NCI-H2029 treated with DMSO at 0.1 percent for 48 hours (cell line): ENCODE results near the gene NPVF.

Experiments
- DNase-seq: peaks from one replicate; lab custom pipeline; 2025; lab: John Stamatoyannopoulos, UW

NPVF gene, protein sequence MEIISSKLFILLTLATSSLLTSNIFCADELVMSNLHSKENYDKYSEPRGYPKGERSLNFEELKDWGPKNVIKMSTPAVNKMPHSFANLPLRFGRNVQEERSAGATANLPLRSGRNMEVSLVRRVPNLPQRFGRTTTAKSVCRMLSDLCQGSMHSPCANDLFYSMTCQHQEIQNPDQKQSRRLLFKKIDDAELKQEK

DNA sequence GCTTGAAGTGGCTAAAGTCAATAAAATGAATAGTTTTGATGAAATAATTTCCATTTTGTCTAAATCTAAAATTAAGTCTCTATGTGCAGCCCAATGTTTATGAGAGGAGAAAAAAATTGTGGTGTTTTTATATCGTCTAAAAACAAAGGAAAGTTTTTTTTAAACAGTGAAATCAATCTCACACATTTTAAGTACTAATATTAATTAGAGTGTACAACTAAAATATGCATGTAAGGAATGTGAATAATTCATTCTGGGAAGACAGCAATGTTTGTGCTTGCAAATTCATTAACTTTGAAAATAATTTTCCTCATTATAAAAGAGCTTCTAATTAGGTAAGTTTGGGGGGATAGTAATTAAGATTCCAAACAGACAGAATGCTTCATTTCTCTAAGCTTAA lies at the start of gene NPVF:
TSS of gene NPVF (minus strand) at position 101 of the 400 bp plus-strand sequence. CDS start at position 54, 47 bp downstream.
- no peak for DNase-seq

DNA sequence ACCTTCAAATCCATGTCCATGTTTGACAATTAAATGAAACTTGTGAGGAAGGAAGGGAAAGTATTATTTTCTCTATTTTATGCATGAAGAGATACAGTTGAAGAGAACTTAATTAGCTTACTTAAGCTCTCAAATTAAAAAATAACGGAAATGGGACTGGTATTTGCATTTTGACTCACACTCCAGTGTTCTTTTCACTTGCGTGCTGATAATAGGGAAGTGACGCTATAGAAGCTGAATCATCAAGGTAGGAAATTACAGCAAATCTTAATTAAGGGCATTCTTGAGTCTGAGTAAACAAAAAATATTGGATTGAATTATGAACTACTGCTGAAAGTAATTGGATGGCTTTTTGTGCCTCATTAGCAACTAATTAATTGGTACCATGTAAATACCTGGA lies 44.0 kb upstream of the NPVF start:
- DNase-seq = no peak

DNA sequence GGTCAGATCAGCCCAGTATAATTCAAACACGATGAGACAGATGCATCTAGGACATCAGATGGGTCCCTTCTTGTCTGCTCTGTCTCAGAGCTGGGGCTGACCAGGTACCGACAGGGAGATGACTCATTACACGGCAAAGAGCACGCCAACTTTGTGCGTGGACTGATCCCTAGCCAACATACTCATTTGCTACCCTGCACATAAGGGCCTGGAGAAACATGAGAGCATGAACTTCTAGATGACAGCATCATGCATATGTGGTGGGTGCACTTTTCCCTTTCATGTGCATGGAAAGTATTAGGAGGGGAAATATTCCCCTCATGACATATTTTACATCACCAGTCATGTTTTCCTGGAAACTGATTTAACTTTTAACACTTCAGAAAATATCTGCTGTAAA lies 35.1 kb upstream of the NPVF start:
- no peak for DNase-seq

DNA sequence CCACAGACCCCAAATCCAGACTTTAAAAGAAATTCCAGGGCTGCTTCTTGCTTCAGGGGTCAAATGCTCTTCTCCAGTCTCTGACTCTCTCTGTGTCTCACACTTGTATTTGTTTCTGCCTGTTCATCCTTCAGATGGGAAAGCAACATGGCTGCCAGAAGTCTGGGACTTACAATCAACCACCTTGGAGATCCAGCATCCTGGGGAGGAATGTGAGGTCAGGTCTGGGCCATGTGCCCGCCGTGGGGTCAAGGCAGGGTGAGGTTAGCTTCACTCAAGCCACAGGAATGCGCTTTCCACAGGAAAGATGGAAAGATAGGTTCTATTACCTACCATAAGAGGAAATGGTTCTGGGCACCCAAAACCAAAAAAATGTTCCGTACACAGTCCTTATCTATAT lies 34.3 kb upstream of the NPVF start:
- no peak for DNase-seq

DNA sequence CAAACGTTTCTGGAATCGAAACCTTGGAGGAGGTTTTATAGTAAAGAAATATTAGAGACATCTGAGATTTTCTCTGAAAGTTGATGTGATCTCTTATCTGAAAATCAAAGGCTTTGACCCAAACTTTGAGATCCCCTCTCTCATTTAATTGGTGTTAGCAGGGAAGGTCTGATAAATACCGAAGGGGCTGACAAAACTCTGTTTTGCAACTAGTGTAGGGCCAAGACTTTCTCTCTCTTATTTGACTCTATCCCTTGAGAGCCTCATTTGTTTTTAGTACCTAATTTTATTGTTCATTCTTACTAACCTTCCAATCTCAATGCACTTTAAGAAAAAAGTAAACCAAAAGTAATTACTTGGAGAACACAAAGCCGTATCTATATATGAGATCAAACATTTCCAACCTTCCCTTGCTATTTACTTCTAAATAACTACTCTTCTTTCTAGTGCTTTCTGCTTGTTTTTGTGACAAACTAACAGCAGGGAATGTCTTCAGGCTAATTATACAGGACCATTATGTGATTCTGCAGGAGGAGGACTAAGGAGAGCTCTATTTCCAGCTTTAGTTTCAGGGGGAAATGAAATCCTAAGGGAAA lies 33.4 kb upstream of the NPVF start:
- no peak for DNase-seq

DNA sequence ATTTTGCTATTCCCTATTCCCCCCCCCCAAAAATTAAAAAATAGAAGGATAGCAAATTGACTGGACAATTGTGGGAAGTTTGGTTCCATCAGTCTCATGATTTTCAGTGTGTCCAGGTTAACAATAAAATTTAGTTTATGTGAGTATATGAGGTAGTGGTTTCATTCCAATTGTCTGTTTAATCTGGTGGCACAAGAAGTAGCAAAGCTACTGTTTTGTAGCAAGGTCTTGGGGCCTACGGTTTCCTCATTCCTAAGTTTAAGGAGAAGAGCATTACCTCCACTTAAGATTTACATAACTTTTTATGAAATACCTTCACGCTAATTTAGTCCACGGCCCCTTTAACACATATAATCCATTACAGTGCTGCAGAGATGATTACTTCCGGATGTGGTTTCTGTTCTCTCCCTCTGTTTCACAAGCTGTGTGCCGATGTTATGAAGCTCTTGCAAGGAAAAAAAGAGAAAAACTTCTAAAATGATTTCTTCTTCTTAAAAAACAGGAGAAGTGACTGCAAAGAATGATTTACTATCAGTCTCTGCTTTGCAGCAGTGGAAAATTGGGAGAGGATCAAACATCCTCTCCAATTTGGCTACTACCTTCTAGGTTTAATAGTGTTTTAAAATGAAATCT lies 32.7 kb upstream of the NPVF start:
- no peak for DNase-seq

DNA sequence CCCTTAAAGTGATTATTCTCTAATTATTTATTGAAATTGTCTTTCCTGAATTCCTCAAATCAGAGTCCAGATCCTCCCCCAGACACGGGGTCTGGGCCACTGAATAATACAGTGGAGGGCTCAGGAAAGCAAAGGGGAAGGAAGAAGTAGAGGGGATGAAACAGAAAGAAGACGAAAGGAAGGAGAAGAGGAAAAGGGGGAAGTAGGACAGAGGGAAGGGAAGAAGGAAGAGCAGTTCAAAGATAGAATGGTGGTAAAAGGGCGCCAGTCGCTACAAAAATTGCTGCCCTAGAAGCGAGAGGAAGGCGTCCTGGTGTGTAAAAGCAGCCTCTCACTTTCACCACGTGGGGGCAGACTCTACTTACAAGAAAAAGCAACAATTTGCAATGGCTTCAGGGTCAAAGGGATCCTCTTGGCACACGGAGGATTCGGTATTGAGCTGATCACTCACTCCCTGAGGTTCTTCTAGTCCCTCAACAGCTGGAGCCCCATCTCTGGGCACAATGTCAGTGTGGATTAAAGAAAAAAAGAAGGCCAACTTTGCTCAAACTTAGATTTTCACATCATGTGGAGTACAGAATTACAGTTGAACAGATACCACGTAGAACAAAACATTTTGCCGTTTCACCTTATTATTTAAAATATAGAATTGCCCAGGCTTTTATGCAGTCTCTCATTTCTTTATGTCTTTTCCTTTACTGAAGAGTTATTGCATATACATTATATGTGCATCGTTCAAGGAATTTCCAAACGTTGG lies 31.4 kb upstream of the NPVF start:
- DNase-seq = peak; percentile 28

DNA sequence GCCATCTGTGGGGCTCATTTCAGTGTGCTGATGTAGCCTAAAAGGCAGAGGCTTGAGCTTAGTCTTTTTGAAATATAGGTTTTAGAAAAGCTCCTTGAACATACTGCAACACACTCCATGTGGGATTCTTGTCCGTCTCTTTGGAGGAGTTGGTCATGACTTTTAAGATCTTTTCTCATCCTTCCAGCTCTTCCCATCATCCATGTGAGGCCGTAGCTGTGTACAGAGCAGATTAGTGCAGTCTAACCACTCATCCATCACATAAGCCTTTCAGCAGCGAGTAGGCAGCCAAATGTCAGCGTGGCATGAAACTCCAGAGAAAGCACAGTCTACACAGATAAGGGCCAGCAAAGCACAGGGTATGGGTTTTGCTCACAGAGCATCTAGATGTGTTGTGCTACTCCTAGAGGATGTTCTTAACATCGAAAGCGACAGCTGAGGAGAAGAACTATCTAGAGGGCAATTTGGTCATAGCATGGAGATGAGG lies 28.1 kb upstream of the NPVF start:
- no peak for DNase-seq

DNA sequence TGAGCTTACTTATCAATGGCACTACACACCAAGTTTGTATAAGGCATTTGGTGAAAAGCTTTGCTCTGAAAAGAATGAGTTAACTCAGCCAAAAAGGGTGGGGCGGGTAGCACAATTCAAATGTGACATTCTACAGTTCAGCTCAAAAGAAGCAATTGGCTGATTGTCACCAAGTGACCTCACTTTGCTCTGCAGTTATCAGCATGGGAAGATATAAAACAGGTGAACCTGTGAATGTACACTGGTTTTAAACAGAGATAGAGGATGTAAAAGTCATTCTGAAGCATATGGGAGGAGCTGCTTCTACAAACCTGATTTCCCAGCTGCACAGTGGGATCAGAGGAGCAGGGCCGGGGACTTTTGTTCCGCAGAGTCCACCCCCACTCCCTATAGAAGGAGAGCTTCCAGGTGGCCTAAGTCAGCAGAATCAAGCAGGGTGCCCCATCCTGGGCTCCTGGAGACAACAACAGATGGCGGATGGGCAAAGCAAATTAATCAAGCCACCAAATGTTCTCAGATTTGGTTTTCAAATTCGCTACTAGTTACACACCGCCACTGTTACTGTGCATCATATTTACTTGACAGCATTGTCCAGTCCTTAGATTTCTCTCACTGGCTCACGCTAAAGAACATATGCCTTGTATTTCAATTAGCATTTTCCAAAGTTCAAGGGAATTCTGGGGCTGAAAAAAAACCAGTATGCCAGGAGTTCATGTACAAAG lies 27.5 kb upstream of the NPVF start:
- no peak for DNase-seq

DNA sequence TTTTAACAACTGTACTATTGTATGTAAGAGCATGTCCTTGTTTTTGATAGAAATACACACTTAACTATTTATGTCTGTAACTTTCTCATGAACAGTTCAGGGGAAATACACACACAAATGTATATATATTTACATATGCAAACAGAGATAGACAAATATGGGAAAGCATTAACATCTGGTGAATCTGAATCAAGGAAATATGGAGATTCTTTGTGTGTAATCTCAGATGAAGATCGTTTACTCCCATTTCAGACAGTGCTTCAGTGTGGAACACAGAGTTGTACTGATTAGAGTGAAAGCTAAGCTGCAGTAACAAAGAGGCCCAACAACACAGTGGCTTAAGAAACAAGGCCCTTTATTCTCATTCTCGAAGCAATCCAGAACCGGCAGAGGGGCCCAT lies 26.3 kb upstream of the NPVF start:
- DNase-seq = no peak

DNA sequence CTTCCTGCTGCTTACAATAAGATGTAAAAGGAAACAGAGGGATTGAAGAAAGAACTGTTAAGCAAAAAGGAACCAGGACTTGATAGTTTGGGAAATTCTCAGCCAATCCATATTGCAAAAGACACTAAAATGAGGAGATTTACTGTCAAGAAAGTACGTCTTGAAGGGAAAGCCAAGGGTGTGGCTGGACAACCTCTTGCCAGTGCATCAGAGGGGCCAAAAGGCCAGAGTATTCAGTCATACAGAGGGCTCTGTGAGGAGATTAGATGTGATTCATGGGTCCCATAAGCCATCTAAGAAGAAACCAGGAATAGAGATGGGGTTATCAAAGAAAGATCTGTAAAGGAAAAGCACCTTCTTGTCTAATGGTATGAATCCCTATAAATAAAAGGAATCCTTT lies 25.4 kb upstream of the NPVF start:
- no peak for DNase-seq

DNA sequence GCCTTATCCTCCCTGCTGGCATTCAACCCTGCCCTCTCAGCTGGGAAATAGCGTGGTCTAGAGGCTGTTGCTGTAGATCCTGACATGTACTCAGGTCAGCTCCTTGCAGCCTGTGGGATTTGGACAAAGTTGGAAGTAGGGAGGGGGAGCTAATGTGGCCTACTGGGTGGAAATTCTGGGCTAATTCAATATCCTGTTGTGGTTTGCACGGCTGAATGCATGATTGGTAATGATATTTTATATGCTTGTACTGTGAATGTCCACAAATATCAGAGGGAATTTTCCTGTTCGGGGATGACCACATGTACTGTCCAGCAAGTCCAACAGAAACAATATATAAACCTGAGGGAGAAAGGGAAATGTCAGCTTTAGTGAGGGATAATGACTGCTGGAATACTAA lies 22.1 kb upstream of the NPVF start:
- no peak for DNase-seq

DNA sequence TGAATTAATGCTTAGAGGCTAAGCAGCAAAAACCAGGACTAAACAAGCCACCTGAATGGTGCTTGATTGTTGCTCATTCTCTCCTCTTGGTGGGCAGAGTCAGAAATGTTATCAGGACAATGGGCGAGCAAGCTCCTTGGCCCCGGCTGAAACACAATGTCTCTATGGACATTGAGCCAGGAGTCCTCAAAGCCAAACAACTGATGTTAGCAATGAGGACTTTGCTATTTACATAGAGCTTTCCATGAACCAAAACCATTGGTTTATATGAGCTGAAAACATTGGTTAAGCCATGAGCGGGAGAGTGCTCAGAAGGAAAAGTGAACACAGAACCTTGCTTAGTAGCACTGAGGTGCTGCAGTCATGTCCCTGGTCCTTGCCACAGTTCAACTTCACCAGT lies 21.5 kb upstream of the NPVF start:
- no peak for DNase-seq

DNA sequence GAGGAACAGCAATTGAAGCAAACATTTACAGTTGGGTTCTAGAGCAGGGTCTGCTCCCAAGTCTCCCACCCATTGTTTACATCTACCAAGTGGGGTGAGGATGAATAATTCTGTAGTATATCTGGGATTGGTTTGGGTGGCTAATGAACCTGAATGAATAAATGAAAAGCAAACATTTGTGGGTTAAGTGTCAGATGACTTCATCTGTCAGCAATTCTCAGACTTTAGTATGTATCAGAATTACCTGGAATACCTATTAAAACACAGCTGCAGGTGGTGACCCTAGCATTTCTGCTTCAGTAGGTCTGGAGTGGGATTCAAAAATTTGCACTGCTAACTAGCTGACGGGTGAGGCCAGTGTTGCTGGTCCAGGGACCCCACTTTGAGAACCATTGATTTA lies 18.0 kb upstream of the NPVF start:
- DNase-seq = no peak

DNA sequence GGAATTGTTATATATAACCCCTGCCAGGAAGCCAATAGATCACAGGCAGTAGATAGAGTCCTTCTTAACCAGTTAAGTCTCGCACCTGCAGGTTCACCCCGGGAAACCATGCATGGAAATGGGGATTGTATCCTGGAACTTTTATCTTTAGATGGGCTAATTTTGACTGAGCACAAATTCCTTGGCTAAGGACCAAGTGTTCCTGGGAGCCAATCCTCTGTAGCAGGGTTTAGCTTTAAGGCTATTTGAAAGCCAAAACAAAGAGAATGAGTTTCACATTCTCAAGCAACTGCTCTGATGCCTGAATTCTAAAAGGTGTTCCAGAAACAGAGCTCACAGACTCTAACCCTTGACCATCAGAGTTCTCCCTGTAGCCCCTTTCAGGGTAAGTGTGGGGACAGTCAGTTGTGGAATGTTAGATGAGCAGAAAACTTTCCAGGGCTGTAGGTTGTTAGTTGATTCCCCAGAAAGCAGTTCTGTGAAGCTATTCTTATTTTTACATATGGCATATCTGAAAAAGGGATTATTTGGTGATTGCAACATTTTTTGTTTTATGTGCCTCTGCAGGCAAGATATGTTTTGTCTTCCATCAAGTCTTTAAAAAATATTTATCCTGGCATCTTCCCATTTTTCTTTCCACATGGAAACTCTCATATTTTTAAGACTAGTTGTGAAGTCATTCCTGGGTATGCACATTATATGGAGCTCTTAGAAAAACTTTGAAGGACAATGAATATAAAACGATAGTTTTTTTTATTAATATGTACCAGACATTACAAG lies 16.2 kb upstream of the NPVF start:
- no peak for DNase-seq

DNA sequence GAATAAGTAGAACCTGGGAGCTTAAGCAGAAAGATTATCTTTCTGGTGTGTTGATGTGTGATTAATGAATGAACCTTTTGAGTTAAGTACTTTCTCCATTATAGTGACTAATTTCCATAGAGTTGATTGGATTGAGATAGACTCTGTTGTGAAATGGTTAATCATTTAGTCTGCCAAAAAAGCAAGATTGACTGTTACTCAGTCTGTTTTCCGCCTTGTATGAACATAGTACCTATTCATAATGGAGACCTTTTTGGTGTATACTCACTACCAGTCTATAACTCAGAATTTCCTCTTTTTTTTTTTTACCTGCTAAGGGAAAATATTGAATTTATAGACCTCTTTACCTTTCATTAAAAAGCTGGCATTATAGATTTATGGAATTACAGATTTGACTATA lies 14.4 kb upstream of the NPVF start:
- DNase-seq = no peak

DNA sequence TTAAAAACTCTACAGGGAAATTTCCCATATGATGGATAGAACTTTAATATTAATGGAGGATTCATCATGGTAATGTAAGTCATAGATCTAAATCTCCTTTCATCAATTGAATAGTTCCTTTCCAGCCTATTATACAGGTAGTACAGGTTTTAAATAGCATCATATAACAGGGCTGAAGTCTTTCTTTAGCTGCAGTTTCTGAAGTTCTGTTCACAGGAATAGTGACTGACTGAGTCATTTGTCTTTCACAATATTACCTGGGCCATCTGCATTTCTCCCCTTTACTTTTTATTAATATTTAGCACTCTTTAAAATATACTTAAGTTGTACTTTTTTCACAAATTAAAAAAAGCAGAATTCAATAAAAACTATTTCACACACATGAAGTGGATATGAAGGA lies 12.6 kb upstream of the NPVF start:
- DNase-seq = no peak

DNA sequence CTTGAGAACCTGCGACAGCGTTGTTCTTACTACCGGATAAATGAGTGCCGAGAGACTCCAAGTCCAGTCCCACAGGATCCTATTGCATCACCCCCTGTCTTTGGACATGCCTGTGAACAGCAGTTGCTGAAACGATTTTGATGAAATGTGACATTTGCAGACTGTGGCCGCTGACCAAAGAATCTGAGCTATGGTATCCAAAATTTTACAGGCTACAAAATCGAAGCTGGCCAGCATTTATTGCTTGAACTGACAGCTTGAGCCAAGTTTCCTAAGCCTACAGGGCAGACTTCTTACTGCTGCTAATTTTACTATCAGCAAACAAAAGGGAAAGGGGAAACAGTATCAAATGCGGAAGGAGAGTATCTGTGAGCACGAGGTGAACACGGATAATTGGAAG lies 12.1 kb upstream of the NPVF start:
- no peak for DNase-seq

DNA sequence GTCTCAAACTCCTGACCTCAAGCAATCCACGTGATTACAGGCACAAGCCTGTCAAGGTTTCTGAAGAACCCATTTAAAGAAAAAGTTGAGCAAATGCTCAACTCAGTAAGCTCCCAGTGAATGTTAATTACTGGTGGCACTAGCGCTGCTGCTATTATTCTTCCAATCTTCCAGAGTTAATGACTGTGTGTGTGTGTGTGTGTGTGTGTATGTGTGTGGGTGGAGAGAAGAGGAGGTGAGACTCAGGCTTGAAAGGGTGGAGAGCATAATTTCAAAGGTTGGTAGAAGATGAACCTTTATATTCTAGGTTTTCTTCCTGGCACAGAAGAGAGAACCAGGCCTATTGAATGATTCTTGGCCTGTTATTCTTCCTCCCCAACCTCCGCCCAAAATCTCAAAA lies 11.6 kb upstream of the NPVF start:
- no peak for DNase-seq

DNA sequence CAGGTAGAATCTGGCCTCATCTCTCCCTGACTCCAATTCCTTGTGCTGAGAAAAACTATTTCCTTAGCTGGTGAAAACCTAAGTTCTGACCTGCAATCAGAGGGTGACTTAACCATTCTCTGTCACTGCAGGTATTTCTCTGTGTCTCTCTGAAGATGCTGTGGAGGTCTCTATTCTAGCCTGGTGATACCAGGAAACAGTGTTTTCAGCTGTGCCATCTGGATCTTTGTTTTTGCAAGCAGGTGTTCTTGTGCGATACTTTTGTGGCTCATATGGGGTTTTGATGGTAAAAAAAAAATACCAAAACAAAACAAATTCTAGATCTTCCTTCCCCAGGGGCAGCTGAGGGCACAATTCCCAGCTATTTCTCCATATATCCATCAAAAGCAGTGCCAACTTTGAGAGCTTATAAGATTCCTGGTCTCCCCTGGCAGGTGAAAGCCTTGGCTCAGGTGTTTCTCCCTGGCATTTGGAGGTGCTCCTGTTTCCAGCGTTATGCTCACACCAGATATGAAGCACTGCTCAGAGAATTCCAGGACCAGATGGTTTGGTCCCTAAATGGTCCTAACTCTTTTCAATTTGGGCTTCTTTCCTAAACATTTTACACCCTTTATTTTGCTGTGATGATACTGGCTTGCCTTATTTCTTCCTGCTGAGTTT lies 9.9 kb upstream of the NPVF start:
- no peak for DNase-seq

DNA sequence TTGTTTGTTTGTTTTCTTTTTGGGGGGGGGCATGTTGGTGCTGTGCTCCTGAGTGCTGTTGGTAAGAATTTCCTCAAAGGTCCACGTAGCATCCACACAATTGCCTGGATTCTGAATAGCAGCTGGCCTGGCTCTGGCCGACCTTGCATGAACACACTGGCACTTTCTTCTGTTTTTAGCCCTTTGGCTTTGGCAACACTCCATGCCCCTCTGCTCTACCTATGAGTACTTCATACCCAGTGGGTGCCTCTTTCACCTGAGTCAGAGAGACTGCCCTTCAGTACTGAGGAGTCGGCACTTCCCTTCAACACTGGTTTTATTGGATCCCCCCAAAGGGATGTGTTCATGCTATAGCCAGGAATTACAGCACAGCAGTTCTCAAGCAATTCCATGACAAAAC lies 7.2 kb upstream of the NPVF start:
- no peak for DNase-seq
